Measurements from ENCODE around the gene OPN5.

DNA sequence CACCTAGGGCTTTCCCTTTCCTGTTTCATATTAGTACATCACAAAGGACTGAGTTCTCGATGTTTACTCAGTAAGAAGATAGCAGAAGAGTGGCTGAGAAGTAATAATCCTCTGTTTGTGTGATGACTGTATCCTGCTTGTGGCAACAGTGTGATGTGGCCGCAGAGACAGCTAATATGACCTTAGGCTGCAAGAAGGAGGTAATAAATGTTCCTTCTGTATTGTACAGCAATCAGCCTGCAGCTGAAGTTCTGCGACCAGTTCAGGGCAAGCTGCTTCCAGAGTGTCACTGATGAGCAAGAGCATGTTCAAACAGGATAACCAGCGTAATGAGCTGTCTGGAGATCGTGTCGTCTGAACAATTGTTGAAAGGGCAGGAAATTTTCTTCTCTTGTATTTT lies 70.9 kb downstream of the OPN5 start:
- TF ChIP-seq, protein P1, sequence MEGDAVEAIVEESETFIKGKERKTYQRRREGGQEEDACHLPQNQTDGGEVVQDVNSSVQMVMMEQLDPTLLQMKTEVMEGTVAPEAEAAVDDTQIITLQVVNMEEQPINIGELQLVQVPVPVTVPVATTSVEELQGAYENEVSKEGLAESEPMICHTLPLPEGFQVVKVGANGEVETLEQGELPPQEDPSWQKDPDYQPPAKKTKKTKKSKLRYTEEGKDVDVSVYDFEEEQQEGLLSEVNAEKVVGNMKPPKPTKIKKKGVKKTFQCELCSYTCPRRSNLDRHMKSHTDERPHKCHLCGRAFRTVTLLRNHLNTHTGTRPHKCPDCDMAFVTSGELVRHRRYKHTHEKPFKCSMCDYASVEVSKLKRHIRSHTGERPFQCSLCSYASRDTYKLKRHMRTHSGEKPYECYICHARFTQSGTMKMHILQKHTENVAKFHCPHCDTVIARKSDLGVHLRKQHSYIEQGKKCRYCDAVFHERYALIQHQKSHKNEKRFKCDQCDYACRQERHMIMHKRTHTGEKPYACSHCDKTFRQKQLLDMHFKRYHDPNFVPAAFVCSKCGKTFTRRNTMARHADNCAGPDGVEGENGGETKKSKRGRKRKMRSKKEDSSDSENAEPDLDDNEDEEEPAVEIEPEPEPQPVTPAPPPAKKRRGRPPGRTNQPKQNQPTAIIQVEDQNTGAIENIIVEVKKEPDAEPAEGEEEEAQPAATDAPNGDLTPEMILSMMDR (conservative IDR thresholded peaks at IDR 0.05; ENCODE audit: low read depth, low read length), result no peak
- no peak for TF ChIP-seq EZH2 (IDR thresholded peaks at IDR 0.05; ENCODE audit: low read length, unreplicated experiment)
- no peak for TF ChIP-seq EZH2phosphoT487 (IDR thresholded peaks at IDR 0.05; ENCODE audit: borderline replicate concordance, low read length)

Data from PC-3 (cell line).